NCI-H1092 (cell line): ENCODE results near the gene TMEM221.

Experiments
- DNase-seq: peaks from one replicate; lab custom pipeline; 2025; lab: John Stamatoyannopoulos, UW

The TMEM221 gene

GRCh38 chr19:17441241-17442021, 7.0 kb downstream of the TMEM221 start:
- DNase-seq = no peak

GRCh38 chr19:17436874-17437267, 11.6 kb downstream of the TMEM221 start:
- no peak for DNase-seq

- no peak for DNase-seq
Observed at GRCh38 chr19:17436094-17436873, 12.2 kb downstream of the TMEM221 start.

- DNase-seq = no peak
Observed at GRCh38 chr19:17435218-17435617, 13.2 kb downstream of the TMEM221 start.

- no peak for DNase-seq
Observed at GRCh38 chr19:17431417-17431816, 17.1 kb downstream of the TMEM221 start.

GRCh38 chr19:17429641-17430113, 18.8 kb downstream of the TMEM221 start:
- no peak for DNase-seq

- peak; percentile 32 for DNase-seq
Observed at GRCh38 chr19:17424743-17425365, 23.6 kb downstream of the TMEM221 start.

GRCh38 chr19:17423429-17424208, 24.8 kb downstream of the TMEM221 start:
- DNase-seq = no peak

- DNase-seq = no peak
Observed at GRCh38 chr19:17421942-17422341, 26.5 kb downstream of the TMEM221 start.

GRCh38 chr19:17420475-17420924, 28.0 kb downstream of the TMEM221 start:
- no peak for DNase-seq

GRCh38 chr19:17419621-17420474, 28.6 kb downstream of the TMEM221 start, which contains the start of gene MVB12A:
Gene MVB12A, plus strand, starts transcription at chr19:17420047. Its CDS starts 89 bp downstream, at chr19:17420136.
- peak; percentile 98 for DNase-seq

- no peak for DNase-seq
Observed at GRCh38 chr19:17419154-17419620, 29.3 kb downstream of the TMEM221 start.

GRCh38 chr19:17418710-17419109, 29.8 kb downstream of the TMEM221 start:
- no peak for DNase-seq

GRCh38 chr19:17415121-17415520, 33.3 kb downstream of the TMEM221 start:
- no peak for DNase-seq

- no peak for DNase-seq
Observed at GRCh38 chr19:17414097-17414496, 34.4 kb downstream of the TMEM221 start.

- DNase-seq = no peak
Observed at GRCh38 chr19:17411801-17412200, 36.7 kb downstream of the TMEM221 start.

- DNase-seq = no peak
Observed at GRCh38 chr19:17409990-17410389, 38.5 kb downstream of the TMEM221 start.

GRCh38 chr19:17406887-17407196, 41.6 kb downstream of the TMEM221 start:
- no peak for DNase-seq

GRCh38 chr19:17406046-17406886, 42.2 kb downstream of the TMEM221 start:
- no peak for DNase-seq
